ENCODE data around the gene BRICD5.
"Not testable (repeated sequence)": the region's sequence is repeated elsewhere in the genome, so short reads cannot be mapped to it uniquely, and the experiment has no call there.

BRICD5 gene

GRCh38 chr16:2243781-2244180, 33.1 kb upstream of the BRICD5 start:
- Histone ChIP-seq H3K27me3 (ENCODE audit: insufficient read depth, low read length) (no peaks in the 10 kb centered on the region), H3K4ac (ENCODE audit: low read depth, low read length) (no peak overlapping the region), H2BK5ac (ENCODE audit: low read depth, low read length, poor library complexity) (no peak overlapping the region), H3K79me2 (ENCODE audit: control insufficient read depth, insufficient read depth, low read length, poor library complexity) (no peaks in the 10 kb centered on the region), H3K4me3 (ENCODE audit: low read depth, low read length) (no peak overlapping the region), H3K9me3 (ENCODE audit: insufficient read depth, low read depth, low read length) (no peaks in the 10 kb centered on the region), H3K79me1 (ENCODE audit: low read length) (no peaks in the 10 kb centered on the region), H4K8ac (ENCODE audit: low read depth, low read length) (no peak overlapping the region), H3K14ac (ENCODE audit: low read length) (no peak overlapping the region), H2BK120ac (ENCODE audit: insufficient read depth, low read length, poor library complexity) (no peak overlapping the region), H3K9ac (ENCODE audit: low read length) (no peak overlapping the region), H3K23ac (ENCODE audit: low read length) (no peak overlapping the region), H4K12ac (ENCODE audit: low read depth, low read length) (no peak overlapping the region), H2AK5ac (ENCODE audit: low read length) (no peak overlapping the region), H2BK12ac (ENCODE audit: low read length) (no peak overlapping the region), H4K91ac (ENCODE audit: low read depth, low read length) (no peak overlapping the region), H2AFZ (ENCODE audit: insufficient read depth, low read length, poor library complexity) (no peak overlapping the region), H3K4me1 (ENCODE audit: control insufficient read depth in 1 of 2, insufficient read depth in 2 of 2, low read length in 2 of 2) (no peaks in the 10 kb centered on the region), H3K4me2 (ENCODE audit: low read length) (no peak overlapping the region), H3K36me3 (ENCODE audit: control insufficient read depth in 1 of 2, insufficient read depth in 2 of 2, low read length in 2 of 2) (peaks cover 56 to 57% of the 10 kb centered on the region in 2 experiments), H3K18ac (ENCODE audit: low read length) (no peak overlapping the region), H3K27ac (ENCODE audit: low read depth, low read length) (no peak overlapping the region)
- WGBS (ENCODE audit: extremely low coverage, insufficient coverage, insufficient read length) = no CpG with 5 or more reads among the region's 11 CpGs
- DNase-seq = no peak

GRCh38 chr16:2243031-2243528, 32.4 kb upstream of the BRICD5 start:
- Histone ChIP-seq H3K23ac (ENCODE audit: low read length) (no peak overlapping the region), H2BK120ac (ENCODE audit: insufficient read depth, low read length, poor library complexity) (no peak overlapping the region), H2BK12ac (ENCODE audit: low read length) (no peak overlapping the region), H2AK5ac (ENCODE audit: low read length) (no peak overlapping the region), H3K18ac (ENCODE audit: low read length) (no peak overlapping the region), H3K36me3 (ENCODE audit: control insufficient read depth in 1 of 2, insufficient read depth in 2 of 2, low read length in 2 of 2) (peaks cover 56 to 57% of the 10 kb centered on the region in 2 experiments), H3K27ac (ENCODE audit: low read depth, low read length) (no peak overlapping the region), H3K4me2 (ENCODE audit: low read length) (no peak overlapping the region), H3K27me3 (ENCODE audit: insufficient read depth, low read length) (peaks cover 4% of the 10 kb centered on the region), H4K91ac (ENCODE audit: low read depth, low read length) (no peak overlapping the region), H3K14ac (ENCODE audit: low read length) (no peak overlapping the region), H3K4me3 (ENCODE audit: low read depth, low read length) (no peak overlapping the region), H3K9me3 (ENCODE audit: insufficient read depth, low read depth, low read length) (no peaks in the 10 kb centered on the region), H3K9ac (ENCODE audit: low read length) (no peak overlapping the region), H2AFZ (ENCODE audit: insufficient read depth, low read length, poor library complexity) (no peak overlapping the region), H3K4ac (ENCODE audit: low read depth, low read length) (no peak overlapping the region), H2BK5ac (ENCODE audit: low read depth, low read length, poor library complexity) (no peak overlapping the region), H3K79me2 (ENCODE audit: control insufficient read depth, insufficient read depth, low read length, poor library complexity) (no peaks in the 10 kb centered on the region), H4K12ac (ENCODE audit: low read depth, low read length) (no peak overlapping the region), H4K8ac (ENCODE audit: low read depth, low read length) (no peak overlapping the region), H3K4me1 (ENCODE audit: control insufficient read depth in 1 of 2, insufficient read depth in 2 of 2, low read length in 2 of 2) (no peaks in the 10 kb centered on the region), H3K79me1 (ENCODE audit: low read length) (no peaks in the 10 kb centered on the region)
- no CpG with 5 or more reads among the region's 19 CpGs for WGBS (ENCODE audit: extremely low coverage, insufficient coverage, insufficient read length)
- no peak for DNase-seq

- Histone ChIP-seq H3K27ac (ENCODE audit: low read depth, low read length) (no peak overlapping the region), H3K79me1 (ENCODE audit: low read length) (no peaks in the 10 kb centered on the region), H3K14ac (ENCODE audit: low read length) (no peak overlapping the region), H3K23ac (ENCODE audit: low read length) (no peak overlapping the region), H3K18ac (ENCODE audit: low read length) (no peak overlapping the region), H4K8ac (ENCODE audit: low read depth, low read length) (no peak overlapping the region), H3K4me2 (ENCODE audit: low read length) (no peak overlapping the region), H3K4me1 (ENCODE audit: control insufficient read depth in 1 of 2, insufficient read depth in 2 of 2, low read length in 2 of 2) (no peaks in the 10 kb centered on the region), H2BK120ac (ENCODE audit: insufficient read depth, low read length, poor library complexity) (no peak overlapping the region), H3K4ac (ENCODE audit: low read depth, low read length) (no peak overlapping the region), H2AFZ (ENCODE audit: insufficient read depth, low read length, poor library complexity) (no peak overlapping the region), H2BK5ac (ENCODE audit: low read depth, low read length, poor library complexity) (no peak overlapping the region), H3K79me2 (ENCODE audit: control insufficient read depth, insufficient read depth, low read length, poor library complexity) (no peaks in the 10 kb centered on the region), H4K91ac (ENCODE audit: low read depth, low read length) (no peak overlapping the region), H3K36me3 (ENCODE audit: control insufficient read depth in 1 of 2, insufficient read depth in 2 of 2, low read length in 2 of 2) (peaks cover 56 to 57% of the 10 kb centered on the region in 2 experiments), H3K9me3 (ENCODE audit: insufficient read depth, low read depth, low read length) (no peaks in the 10 kb centered on the region), H4K12ac (ENCODE audit: low read depth, low read length) (no peak overlapping the region), H2AK5ac (ENCODE audit: low read length) (no peak overlapping the region), H2BK12ac (ENCODE audit: low read length) (no peak overlapping the region), H3K4me3 (ENCODE audit: low read depth, low read length) (no peak overlapping the region), H3K9ac (ENCODE audit: low read length) (no peak overlapping the region), H3K27me3 (ENCODE audit: insufficient read depth, low read length) (peaks cover 8% of the 10 kb centered on the region)
- WGBS (ENCODE audit: extremely low coverage, insufficient coverage, insufficient read length) = no CpG with 5 or more reads among the region's 11 CpGs
- no peak for DNase-seq
These were observed 31.9 kb upstream of the BRICD5 start for GRCh38 chr16:2242598-2242997.

GRCh38 chr16:2240331-2240730, 29.7 kb upstream of the BRICD5 start:
- H3K79me2 ChIP-seq (ENCODE audit: control insufficient read depth, insufficient read depth, low read length, poor library complexity); H3K4ac ChIP-seq (ENCODE audit: low read depth, low read length); H2AK5ac ChIP-seq (ENCODE audit: low read length); H3K18ac ChIP-seq (ENCODE audit: low read length); H3K14ac ChIP-seq (ENCODE audit: low read length); H4K8ac ChIP-seq (ENCODE audit: low read depth, low read length); H3K4me3 ChIP-seq (ENCODE audit: low read depth, low read length); H2AFZ ChIP-seq (ENCODE audit: insufficient read depth, low read length, poor library complexity); H3K79me1 ChIP-seq (ENCODE audit: low read length); H2BK12ac ChIP-seq (ENCODE audit: low read length); H2BK5ac ChIP-seq (ENCODE audit: low read depth, low read length, poor library complexity); H3K23ac ChIP-seq (ENCODE audit: low read length); DNase-seq; H3K27ac ChIP-seq (ENCODE audit: low read depth, low read length); H3K9me3 ChIP-seq (ENCODE audit: insufficient read depth, low read depth, low read length); H4K91ac ChIP-seq (ENCODE audit: low read depth, low read length); H2BK120ac ChIP-seq (ENCODE audit: insufficient read depth, low read length, poor library complexity); H3K4me2 ChIP-seq (ENCODE audit: low read length); H3K9ac ChIP-seq (ENCODE audit: low read length); H4K12ac ChIP-seq (ENCODE audit: low read depth, low read length): not testable (repeated sequence)
- WGBS (ENCODE audit: extremely low coverage, insufficient coverage, insufficient read length) = no CpG with 5 or more reads among the region's 9 CpGs
- Histone ChIP-seq H3K4me1 (ENCODE audit: control insufficient read depth in 1 of 2, insufficient read depth in 2 of 2, low read length in 2 of 2) (peaks cover 13 to 14% of the 10 kb centered on the region in 2 experiments), H3K36me3 (ENCODE audit: control insufficient read depth in 1 of 2, insufficient read depth in 2 of 2, low read length in 2 of 2) (peaks cover 47% of the 10 kb centered on the region in 2 experiments), H3K27me3 (ENCODE audit: insufficient read depth, low read length) (peaks cover 21% of the 10 kb centered on the region)
